GM19035 (cell line): ENCODE measurements around the gene SMARCA5.
"Not testable (repeated sequence)": the region's sequence is repeated elsewhere in the genome, so short reads cannot be mapped to it uniquely, and the experiment has no call there.

Source experiments
- ATAC-seq: cut with Tn5 transposase; IDR thresholded peaks from one replicate; pipeline ENCODE4 v1.9.1; 2021; ENCODE audit not compliant: unreplicated experiment

The SMARCA5 gene, protein sequence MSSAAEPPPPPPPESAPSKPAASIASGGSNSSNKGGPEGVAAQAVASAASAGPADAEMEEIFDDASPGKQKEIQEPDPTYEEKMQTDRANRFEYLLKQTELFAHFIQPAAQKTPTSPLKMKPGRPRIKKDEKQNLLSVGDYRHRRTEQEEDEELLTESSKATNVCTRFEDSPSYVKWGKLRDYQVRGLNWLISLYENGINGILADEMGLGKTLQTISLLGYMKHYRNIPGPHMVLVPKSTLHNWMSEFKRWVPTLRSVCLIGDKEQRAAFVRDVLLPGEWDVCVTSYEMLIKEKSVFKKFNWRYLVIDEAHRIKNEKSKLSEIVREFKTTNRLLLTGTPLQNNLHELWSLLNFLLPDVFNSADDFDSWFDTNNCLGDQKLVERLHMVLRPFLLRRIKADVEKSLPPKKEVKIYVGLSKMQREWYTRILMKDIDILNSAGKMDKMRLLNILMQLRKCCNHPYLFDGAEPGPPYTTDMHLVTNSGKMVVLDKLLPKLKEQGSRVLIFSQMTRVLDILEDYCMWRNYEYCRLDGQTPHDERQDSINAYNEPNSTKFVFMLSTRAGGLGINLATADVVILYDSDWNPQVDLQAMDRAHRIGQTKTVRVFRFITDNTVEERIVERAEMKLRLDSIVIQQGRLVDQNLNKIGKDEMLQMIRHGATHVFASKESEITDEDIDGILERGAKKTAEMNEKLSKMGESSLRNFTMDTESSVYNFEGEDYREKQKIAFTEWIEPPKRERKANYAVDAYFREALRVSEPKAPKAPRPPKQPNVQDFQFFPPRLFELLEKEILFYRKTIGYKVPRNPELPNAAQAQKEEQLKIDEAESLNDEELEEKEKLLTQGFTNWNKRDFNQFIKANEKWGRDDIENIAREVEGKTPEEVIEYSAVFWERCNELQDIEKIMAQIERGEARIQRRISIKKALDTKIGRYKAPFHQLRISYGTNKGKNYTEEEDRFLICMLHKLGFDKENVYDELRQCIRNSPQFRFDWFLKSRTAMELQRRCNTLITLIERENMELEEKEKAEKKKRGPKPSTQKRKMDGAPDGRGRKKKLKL

DNA sequence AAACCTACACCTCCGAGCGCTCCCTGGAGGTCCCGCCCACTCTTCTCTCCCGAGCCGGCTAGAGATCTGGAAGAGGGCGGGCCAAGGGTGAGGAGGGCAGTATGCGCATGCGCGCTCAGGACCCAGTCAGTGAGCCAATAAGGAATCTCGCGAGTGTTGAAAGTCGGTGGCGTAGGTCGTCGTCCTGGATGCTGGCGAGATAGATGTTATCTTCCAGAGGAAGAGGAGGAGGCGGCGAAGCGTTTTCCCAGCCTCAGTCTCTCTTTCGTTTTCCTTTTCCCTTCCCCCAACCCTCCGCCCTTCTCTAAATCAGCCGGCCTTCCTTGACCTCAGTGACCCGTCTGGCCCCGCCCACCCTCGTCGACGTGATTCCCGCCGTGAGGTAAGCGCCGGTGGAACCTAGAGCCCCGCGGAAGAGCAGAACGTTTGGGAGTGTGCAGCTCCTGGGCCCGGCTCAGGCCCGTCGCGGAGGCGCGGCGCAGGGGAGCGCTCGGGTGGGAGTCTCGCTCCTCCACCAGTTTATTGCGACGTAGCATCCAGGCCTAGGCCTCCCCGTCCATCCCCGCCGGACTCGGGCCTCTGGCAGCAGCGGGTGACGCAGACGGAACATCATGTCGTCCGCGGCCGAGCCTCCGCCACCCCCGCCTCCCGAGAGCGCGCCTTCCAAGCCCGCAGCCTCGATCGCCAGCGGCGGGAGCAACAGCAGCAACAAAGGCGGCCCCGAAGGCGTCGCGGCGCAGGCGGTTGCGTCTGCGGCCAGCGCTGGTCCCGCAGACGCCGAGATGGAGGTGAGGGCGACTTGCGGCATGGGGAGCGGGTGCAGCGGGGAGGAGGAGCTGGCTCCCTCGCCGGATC is at the start of gene SMARCA5:
Gene SMARCA5, plus strand, starts transcription at position 389 of the 855 bp plus-strand sequence. Its CDS starts 223 bp downstream, at position 612.
- peak; percentile 85 for ATAC-seq

DNA sequence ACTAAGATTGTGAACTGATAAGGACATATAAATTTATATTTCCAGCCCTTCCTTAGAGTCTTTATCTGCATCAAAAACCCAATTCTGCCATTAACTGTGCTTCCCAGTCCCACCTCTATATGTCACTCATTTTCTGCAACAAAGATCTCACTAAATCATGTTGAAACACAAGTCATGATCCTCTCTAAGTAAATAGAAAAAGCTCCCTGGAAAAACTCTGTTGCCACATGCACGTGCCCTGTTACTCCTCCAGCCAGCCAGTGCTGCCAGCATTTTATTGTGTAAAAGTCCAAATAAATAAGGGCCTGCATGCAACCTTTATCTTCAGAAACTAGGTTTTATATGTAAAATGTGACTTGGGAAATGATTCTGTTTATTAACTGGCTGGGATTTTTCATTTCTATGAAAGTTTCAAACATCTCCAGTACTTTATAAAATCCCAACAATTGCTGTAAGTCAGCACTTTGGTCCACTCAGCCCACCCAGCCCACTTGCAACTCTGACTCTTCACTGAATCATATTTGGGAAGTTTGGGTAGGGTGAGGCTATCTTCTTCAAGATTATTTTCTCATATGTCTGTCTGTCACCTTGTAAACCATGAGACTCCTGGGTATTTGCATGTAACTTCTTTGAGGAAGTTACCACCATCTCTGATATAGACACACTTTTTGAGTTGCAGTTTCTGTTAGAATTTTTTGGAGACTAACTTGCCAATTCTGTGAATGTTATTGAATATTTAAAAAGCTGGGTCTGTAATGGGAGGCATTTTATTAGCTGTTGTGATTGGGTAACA is 40.0 kb upstream of the SMARCA5 start:
- ATAC-seq: peak; percentile 77

DNA sequence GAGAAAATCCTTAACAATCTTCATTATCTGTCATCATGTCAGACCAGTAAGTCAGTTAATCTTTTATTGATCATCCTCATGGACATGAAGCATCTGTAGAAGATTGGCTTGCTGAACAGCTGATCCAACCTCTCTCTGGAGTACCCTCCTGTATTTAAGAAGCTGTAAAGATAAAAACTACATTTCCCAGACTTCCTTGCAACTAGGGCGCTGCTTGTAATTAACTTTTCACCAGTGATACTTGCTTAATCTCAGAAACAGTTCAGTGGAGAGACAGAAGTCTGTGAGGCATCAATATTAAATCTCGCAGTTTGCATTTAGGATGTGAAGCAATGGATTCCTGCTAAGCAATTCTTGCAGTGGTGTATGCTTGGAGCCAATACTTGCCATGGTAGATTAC is 36.0 kb upstream of the SMARCA5 start:
- ATAC-seq: no peak

DNA sequence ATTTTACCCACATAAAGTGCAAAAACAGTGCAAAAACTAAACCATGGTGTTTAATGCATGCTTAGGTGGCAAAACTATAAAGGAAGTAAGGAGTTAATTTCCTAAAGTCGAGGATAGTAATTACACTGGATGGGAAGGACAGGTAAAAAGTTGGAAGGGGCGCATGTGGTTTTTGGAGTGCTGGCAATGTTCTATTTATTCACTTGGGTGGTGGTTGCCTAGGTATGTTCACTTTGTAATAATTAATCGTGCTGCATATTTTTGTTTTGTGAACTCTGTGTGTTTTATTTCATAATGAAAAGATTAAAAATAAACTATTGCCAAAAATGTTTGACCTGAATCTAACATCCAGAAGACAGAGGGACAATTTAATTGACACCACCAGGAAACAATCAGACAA is 32.1 kb upstream of the SMARCA5 start:
- no peak for ATAC-seq

DNA sequence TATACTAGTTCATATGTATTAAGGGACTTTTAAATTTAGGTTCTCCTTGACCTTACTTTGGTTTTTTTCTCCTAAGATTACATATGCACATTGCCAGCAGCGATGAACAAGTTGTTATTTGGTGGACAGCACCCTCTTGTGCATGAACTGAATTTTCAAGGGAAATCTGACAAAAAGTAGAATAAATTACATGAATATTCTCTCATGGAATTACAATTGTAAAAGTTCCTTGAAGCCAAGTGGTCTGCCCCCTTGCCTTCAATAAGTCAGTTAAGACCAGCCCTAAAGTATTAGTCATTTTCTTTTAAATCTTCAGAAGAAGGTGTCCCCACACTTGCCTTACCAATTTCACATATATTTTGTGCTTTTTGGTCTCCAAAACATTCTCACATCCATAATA is 30.7 kb upstream of the SMARCA5 start:
- ATAC-seq: no peak

DNA sequence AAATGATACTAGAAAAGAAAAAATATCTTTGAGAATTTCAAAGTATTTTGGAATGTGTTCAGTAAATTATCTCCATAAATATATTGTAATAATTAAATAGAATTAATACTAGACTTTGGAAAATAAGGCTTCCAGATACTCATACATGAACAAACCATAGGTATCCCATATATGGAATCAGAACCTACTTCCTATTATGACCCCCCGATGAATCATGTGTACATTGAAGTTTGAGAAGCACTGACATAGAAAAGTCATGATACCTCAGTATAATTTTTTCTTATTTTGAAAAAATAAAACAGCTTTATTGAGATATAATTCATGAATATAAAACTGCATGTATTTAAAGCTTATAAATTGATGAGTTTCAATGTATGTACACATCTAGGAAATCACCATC is 27.2 kb upstream of the SMARCA5 start:
- ATAC-seq: no peak

DNA sequence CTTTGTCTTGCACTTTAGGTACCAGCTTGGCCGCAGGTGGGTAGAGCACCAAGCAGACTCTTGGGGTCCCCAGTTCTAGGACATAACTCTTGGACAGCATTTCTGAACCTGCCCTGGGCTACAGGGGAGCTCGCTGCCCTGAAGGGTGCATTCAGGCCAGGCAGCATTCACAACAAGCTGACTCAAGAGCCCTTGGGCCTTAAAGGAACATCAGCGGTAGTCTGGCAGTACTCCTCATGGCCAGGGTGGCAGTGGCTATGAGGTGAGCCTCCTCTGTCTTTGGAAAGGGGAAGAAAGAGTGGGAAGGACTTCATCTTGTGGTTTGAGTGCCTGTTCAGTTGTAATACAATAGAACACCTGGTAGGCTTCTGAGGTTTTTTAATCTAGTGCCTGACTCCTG is 24.8 kb upstream of the SMARCA5 start:
- ATAC-seq: no peak

DNA sequence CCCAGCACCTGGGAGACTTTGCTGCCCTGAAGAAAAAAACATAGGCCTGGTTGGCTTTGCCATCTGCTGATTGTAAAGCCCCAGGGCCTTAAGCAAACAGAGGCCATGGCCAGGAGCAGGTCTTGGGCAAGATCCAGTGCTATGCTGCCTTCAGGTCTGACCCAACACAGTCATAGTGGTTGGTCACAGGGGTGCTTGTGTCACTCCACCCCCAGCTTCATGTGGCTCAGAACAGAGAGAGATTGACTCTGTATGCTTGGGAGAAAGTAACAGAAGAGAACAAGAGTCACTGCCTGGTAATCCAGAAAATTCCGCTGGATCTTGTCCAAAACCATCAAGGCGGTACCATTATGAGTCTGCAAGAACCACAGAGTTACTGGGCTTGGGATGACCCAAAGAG is 24.4 kb upstream of the SMARCA5 start:
- no peak for ATAC-seq

DNA sequence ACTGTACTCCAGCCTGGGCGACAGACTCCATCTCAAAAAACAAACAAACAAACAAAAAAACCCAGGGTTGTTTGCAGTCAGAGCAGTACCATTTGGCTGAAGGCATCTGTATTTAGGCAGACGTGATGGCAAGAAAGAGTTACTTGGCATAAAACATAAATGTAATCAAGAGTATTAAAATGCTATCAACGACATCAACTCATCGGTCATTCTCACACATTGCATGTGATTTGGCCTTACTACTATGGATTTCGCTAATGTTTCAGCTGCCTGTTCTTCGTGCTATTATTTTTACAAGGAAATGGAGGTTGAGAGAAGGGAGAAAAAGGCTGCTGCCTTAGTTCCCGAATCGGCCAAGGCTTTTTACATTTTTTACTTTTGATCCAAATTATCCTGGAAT is 15.5 kb upstream of the SMARCA5 start:
- ATAC-seq: no peak

DNA sequence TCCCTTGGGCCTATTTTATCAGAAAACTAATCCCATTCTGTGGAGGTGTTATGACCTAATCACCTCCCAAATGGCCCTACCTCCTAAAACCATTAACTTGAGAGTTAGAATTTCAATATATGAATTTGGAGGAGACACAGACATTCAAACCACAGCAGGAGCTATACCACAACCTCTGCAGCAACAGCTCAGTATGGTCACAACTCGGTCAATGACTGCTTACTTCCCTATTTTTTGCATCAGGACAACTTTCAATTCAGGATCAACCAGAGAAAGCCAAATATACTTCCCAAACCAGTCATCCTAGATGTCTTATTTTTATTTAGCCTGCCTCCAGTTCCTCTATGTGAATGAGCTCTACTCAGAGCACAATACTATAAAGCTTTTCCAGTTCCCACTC is 11.3 kb upstream of the SMARCA5 start:
- ATAC-seq: no peak

DNA sequence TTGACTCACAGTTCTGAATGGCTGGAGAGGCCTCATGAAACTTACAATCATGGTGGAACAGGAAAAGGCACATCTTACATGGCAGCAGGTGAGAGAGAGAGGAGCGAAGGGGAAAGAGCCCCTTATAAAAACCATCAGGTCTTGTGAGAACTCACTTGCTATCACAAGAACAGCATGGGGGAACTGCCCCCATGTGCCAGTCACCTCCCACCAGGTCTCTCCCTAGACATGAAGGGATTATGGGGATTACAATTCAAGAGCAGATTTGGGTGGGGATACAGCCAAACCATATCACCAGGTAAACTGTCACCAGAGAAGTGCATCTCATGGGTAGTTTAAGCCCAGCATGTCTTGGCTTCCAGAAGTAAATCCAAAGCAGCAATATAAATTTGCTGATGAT is 7.5 kb upstream of the SMARCA5 start:
- no peak for ATAC-seq

DNA sequence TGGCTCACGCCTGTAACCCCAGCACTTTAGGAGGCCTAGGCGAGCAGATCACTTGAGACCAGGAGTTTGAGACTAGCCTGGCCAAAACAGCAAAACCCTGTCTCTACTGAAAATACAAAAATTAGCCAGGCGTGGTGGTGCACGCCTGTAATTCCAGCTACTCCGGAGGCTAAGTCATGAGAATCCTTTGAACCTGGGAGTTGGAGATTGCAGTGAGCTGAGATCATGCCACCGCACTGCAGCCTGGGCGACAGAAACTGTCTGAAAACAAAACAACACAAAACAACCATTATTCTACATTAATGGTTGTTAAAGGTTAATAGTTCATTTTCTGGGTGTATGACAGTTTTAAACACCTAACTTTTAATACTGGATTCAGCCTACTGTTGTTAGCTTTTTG is 1.6 kb upstream of the SMARCA5 start:
- ATAC-seq: no peak

DNA sequence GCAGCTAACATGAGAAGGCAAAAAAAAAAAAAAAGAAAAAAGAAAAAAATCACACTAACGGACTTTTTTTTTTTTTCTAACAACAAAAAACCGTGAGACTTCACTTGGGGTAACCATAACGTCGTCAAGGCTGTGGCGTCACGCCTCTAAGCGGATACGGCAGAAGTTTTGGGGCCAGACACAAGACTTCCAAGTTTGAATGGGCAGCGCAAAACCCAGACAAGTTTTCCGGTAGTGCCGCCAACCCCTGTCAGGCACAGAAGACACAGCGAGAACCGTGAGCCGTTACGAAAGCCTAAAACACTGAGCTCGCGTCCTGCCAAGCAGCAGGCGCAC is 556 bp upstream of the SMARCA5 start:
- peak; percentile 47 for ATAC-seq

DNA sequence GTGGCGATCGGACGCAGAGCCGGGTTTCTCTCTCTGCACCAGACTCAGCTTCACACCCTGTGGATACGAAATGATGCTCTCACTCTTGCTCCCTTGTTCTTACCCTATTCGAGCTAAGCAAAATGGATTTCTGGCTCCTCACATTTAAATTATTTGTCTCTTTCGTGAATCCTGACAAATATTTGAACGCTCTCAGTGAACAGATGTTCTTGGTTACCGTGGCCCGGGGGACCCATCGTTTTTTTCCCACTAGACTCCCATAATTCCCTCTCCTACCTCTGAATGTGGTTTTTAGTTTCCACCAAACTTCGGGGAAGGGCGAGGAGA is 630 bp downstream of the SMARCA5 start:
- ATAC-seq: no peak

DNA sequence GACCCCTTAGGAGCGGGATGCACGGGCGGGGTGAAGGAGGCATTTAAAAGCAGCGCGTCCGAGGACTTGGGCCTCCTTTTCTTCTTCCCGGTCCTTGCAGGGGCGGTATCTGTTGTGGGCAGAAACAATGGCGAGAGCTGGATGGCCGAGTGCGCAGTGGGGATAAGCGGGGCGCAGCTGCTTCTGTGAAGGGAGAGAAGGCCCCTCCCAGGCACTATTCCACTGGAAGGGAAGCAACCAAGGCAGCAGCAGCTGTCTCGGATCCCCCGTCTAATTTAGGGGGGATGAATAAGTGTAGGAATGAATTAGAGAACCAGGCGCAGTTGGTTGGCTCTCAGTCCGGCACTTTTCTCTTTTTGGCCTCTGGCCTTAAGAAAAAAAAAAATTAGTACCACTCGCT is 995 bp downstream of the SMARCA5 start:
- ATAC-seq: no peak

DNA sequence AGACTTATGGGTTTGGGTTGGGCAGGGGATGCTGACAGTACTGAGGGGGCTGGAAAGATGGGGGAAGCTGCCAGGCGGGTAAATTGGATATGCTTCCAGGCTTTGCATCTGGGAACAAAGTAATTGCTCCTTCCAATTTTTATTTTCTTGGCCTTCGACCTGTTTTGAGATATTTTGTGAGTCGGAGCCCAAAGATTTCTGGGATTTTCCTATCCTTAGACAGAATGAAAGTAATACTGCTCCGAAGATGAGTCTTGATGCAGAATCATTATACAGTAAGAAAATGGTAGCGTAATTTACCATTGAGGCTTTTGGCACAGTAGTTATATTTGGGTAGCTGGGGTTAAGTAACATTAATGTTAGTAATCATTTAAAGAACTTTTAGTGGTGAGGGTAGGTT is 1.4 kb downstream of the SMARCA5 start:
- no peak for ATAC-seq

DNA sequence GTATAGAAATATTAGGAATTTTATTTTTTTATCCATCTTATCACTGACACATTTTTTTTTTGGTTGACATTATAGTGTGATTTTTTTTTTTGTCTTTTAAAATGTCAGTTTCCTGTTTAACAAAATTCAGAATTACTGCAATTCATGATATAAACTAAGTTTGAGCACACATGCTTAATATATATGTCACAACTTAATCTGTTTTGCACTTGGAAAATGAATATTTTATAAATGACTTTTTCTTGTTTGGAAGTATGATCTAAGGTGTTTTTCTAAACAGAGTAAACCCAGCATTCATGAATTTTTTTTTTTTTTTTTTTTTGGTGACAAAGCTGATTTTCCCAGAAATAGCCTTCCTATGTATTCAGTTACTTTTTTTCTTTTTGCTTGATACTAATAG is 2.4 kb downstream of the SMARCA5 start:
- ATAC-seq: no peak

DNA sequence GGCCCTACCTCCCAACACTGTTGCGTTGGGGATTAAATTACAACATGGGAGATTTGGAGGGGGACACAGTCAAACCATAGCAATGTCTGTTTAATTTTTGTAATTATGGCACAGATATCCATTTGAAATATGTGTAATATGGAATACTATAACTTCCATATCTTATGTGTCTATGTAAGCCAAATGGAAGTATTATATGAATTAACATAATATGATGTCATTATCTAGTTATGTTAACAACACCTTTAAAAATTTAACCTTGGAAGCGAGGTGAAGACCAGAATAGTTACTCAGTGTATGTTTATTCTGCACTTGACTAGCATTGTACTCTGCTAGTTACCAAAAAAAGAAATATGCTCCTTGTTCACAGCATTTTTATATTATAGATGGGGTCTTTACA is 4.3 kb downstream of the SMARCA5 start:
- ATAC-seq: no peak

DNA sequence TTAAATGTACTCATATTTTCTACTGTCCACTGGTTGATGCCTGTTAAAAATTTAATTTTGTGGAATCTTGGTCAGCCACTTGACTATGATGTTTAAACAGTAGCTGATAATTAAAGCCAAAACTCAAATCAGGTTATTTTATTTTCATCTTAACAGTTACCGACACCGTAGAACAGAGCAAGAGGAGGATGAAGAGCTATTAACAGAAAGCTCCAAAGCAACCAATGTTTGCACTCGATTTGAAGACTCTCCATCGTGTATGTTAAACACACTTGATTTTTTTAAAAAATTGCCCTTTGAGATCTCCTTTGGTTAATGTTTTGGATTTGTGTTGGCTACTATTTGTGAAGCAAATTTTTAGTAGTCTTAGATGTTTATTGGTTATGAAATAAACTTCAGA is 10.7 kb downstream of the SMARCA5 start:
- ATAC-seq: no peak

DNA sequence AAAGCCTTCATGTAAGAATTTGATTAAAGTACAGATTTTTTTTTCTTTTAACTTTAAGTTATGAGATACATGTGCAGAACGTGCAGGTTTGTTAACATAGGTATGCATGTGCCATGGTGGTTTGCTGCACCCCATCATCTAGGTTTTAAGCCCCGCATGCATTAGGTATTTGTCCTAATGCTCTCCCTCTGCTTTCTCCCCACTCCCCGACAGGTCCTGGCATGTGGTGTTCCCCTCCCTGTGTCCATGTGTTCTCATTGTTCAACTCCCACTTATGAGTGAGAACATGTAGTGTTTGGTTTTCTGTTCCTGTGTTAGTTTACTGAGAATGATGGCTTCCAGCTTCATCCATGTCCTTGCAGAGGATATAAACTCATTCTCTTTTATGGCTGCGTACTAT is 14.5 kb downstream of the SMARCA5 start:
- not testable (repeated sequence) for ATAC-seq
